Stimulated activated CD4-positive, alpha-beta T cell treated with anti-CD3 and anti-CD28 coated beads, TNF-alpha, amount 100 ng/mL, for 1 hour (primary cell): Measurements from ENCODE around the gene CTAGE8.
"Not testable (repeated sequence)": the region's sequence is repeated elsewhere in the genome, so short reads cannot be mapped to it uniquely, and the experiment has no call there.

Experiments
- DNase-seq, 3 donors: peaks; one replicate each; pipeline ENCODE4 v3.0.0-alpha.2; 2020; ENCODE audit warnings: low read depth in 3 of 3, low spot score in 1 of 3

Gene CTAGE8

GRCh38 chr7:144259067-144259466 is 10.0 kb downstream of the CTAGE8 start:
- DNase-seq: not testable (repeated sequence)

GRCh38 chr7:144256112-144256511 is 13.0 kb downstream of the CTAGE8 start:
- DNase-seq: no peak

GRCh38 chr7:144255471-144255897 is 13.6 kb downstream of the CTAGE8 start:
- no peak for DNase-seq

GRCh38 chr7:144252307-144252706 is 16.8 kb downstream of the CTAGE8 start:
- DNase-seq: not testable (repeated sequence)

- DNase-seq: not testable (repeated sequence)
These were observed 21.3 kb downstream of the CTAGE8 start for GRCh38 chr7:144247674-144248330.

- DNase-seq: not testable (repeated sequence)
These were observed 22.1 kb downstream of the CTAGE8 start for GRCh38 chr7:144246967-144247366.

- not testable (repeated sequence) for DNase-seq
These were observed 23.7 kb downstream of the CTAGE8 start for GRCh38 chr7:144245372-144245771.

- not testable (repeated sequence) for DNase-seq
These were observed 29.7 kb downstream of the CTAGE8 start, which contains the start of gene OR2A42 for GRCh38 chr7:144239365-144239764. Gene OR2A42 (minus strand): TSS chr7:144239605. CDS start chr7:144232843, 6,762 bp downstream.

- DNase-seq: not testable (repeated sequence)
These were observed 30.5 kb downstream of the CTAGE8 start for GRCh38 chr7:144238530-144239082.

- not testable (repeated sequence) for DNase-seq
These were observed 36.0 kb downstream of the CTAGE8 start for GRCh38 chr7:144233039-144233438.

GRCh38 chr7:144231027-144231426 is 38.1 kb downstream of the CTAGE8 start:
- not testable (repeated sequence) for DNase-seq

- not testable (repeated sequence) for DNase-seq
These were observed 40.3 kb downstream of the CTAGE8 start for GRCh38 chr7:144228810-144229209.

- DNase-seq: not testable (repeated sequence)
These were observed 42.2 kb downstream of the CTAGE8 start for GRCh38 chr7:144226866-144227265.

GRCh38 chr7:144223675-144224074 is 45.4 kb downstream of the CTAGE8 start:
- not testable (repeated sequence) for DNase-seq

GRCh38 chr7:144220531-144220930 is 48.6 kb downstream of the CTAGE8 start:
- DNase-seq: not testable (repeated sequence)

GRCh38 chr7:144219149-144219548 is 49.9 kb downstream of the CTAGE8 start:
- not testable (repeated sequence) for DNase-seq

GRCh38 chr7:144218581-144218980 is 50.5 kb downstream of the CTAGE8 start:
- not testable (repeated sequence) for DNase-seq

GRCh38 chr7:144217200-144217599 is 51.9 kb downstream of the CTAGE8 start:
- not testable (repeated sequence) for DNase-seq
